ENCODE data around the gene ZNF618.
"Not testable (repeated sequence)": the region's sequence is repeated elsewhere in the genome, so short reads cannot be mapped to it uniquely, and the experiment has no call there.

ZNF618 gene

DNA sequence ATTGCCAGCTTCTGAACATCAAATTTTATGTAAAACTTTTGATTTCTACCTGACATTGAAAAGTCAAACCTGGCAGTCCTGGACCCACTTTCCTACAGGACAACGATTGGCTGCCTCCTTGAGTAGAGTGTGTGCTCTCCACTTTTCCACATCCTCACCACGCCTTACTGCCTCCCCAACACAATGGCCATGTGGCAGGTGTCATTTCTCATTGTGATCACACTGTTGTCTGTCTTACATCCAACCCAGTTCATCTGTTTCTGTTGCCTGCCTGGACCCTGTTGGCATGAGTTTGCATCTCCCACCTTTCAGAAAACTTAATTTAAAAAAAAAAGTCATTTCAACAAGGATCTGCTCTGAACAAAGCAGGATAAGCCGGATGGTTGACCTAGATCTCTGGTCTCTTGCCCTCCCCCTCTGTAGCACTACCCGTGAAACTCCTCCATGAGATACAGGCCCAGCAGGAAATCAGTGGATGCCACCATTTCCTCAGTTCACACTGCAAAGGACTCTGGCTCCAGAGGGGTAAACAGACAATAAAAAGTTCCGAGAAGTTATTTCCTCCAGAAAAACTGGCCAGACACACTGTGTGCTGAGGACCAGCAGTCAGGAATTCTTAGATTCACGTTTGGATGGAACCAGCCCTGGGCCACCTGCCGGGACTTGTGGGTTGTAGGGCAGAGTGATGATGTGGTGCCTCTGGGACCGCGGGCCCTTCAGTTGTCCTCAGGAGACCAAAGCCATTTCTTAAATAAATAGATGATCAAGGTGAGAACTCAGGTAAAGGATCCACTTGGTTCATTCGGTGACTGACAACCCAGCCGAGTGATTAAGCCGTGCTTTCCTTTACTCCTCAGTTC, 153.4 kb downstream of the ZNF618 start:
- DNase-seq, result no peak

DNA sequence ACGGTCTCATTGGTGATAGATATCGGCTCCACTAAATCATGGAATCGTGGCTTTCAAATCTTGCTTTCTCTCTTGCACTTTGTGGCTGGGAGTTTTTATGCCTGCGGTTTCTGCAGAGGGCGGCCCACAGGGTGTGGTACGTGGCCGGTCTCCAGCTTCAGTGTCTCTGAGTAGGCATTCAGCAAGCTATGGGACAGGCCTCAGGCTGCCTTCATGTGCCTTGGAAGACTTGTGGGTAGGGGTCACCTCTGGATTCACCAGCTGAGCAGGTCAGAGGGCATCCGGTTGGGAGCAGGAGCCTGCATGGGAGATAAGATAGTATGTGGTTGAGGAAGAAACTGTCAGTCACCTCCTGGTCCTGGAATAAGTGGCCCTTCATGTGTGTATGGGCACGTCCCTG, 154.3 kb downstream of the ZNF618 start:
- no peak for DNase-seq

DNA sequence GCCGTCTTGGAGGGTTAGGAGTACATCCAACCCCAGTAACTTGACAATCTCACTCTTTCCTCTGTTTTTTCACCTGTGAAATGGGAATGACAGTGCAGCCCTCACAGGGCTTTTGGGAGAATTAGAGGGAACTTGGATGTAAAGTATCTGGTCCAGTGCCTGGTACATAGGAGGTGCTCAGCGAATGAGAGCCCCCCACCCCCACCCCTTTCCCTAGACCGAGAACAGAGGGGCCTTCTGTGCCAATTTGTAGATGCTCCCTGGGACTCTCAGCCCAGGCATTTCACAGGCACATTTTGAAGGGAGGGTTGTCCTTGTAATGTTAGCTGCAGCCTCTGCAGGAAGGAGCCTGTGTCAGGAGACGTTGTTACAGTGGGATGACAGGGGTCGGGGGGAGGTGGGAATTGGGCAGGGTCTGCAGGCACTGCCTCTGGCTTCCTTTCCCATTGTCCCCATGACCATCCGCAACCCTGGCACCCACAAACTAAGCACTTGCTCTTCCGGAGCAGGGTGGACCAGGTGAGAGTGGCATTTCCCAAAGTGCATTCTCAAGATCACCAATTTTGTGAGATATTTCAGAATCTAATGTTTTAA, 155.0 kb downstream of the ZNF618 start:
- no peak for DNase-seq

DNA sequence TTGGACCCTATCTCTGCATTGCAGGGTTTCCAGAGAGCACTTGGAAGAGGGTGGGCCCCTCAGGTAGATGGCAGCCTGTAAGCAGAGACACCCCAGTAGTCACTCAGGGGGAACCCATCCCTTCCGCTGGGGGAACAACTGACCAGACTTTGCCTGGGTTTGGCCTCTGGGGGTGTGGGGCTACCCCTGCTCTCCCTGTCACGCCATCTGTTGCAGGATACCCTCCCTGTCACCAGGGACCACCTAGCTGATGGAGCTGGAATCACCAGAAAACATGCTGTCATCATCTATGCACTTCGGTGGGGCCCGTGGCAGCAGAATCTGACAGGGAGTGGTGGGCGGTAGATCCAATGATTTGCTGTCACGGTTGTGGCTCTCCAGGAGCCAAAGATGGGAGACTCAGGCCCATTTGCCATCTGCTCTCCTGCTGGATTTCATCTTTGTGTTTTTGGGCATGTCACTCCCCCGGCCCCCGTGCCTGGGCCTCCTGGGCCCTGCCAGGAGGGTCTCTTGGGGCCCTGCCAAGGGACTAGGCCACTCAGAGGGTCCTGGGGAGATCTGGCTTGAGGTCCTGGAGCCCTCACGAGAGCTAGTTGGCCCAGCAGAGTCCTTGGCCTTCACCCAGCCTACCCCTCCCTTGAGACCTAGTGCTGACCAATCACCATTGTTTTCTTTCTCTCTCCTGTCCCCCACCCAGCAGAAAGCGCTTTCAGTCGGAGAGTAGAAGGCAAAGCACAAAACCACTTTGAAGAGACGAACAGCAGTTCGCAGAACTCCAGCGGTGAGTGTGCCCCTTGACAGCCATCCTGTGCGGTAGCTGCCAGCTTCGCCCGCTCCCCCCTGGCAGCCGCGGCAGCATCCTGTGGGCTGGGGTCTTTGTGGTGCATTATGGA, 156.1 kb downstream of the ZNF618 start:
- DNase-seq, result no peak

DNA sequence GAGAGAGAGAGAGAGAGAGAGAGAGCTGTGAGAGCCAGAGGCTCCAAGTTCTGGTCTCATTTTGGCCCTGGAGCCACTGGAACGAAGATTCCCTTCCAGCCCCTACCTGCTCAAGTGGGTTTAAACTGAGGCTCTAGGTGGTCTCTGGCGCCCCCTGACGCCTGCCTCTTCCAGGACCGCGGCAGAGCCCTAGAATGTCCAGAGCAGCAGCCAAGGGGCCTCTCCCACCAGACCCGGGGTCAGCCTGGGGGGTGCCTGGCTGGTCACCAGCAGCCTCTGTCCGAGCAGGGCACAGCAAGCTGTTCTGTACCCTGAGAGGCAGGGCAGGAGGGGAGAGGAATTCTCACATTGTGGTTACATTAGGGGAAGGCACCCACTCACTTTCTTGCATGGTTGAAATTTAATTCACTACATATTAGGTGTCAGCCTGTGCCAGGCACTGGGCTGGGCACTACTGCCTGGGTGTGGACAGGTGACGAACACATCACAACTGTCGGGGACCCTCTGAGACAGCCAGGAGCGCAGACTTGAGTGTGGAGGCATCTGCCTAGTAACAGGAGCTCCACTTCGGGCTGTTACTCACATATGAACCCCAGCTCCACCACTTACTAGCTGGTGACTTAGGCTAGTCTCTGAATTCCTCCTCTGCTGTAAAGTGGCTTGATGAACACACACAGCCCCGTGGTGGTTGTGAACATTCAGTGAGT, 157.4 kb downstream of the ZNF618 start:
- no peak for DNase-seq

DNA sequence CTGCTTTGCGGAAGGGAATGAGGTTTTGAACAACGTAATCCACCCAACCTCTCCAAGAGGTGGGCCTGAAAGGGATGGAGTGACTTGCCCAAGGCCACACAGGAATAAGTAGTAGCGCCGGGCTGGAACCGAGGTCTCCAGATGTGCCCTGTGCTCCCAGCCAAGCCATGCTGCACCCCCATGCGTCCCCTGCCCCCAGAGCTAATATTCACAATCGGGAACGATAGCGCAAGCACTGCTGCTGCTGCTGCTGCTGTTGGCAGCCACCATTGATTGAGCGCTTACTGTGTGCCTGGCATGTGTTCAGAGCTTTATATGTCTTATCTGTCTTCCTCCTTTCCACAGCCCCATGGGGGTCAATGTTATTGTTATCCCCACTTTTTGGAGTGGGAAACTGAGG, 158.1 kb downstream of the ZNF618 start:
- no peak for DNase-seq

DNA sequence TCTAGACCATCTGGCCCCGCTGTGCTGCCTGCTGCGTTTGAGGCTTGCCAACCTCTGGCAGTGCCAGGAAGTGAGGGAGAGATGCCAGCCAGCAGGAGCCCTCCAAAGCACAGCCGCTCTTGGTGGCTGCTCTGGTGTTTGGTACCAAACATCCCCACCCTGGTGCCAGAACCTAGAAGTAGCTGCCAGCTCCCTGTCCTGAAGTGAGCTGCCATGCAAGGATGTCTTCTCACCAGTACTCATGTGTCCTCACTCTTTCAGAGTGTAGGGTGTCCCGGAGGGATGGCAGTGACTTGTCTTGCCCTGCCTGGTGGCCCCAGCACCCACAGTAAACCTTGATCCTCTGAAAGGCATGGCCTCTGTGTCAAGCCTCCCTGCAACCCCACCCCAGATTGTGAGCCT, 158.6 kb downstream of the ZNF618 start:
- no peak for DNase-seq

DNA sequence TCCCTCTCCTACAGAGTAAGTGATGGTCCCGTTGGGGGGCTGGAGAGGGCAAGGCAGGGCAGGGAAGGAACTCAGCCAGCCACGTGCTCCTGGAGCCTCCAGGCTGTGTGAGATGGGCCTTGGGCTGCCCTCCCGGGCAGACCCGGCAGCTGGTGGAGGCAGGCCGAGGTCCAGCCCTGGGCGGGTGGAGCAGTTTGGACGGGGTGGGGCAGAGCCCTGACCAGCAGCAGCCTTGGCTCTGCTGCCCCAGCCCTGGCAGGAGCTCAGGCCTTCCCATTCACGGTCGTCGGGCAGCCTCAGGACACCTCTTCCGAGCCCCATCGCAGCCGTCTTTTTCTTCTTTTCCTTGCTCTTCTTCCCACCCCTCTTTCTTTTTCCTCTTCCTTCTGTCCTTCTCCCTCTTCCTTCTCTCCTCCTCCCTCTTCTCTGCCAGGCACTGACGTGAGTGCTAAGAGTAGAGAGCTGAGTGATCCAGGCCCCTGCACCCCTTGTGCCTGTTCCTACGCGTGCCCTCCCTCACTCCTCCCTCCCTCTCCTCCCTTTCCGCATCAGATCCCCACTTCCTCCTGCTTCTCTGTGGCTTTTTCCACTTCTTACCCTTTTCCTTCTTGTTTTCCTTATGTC, 159.2 kb downstream of the ZNF618 start:
- no peak for DNase-seq

DNA sequence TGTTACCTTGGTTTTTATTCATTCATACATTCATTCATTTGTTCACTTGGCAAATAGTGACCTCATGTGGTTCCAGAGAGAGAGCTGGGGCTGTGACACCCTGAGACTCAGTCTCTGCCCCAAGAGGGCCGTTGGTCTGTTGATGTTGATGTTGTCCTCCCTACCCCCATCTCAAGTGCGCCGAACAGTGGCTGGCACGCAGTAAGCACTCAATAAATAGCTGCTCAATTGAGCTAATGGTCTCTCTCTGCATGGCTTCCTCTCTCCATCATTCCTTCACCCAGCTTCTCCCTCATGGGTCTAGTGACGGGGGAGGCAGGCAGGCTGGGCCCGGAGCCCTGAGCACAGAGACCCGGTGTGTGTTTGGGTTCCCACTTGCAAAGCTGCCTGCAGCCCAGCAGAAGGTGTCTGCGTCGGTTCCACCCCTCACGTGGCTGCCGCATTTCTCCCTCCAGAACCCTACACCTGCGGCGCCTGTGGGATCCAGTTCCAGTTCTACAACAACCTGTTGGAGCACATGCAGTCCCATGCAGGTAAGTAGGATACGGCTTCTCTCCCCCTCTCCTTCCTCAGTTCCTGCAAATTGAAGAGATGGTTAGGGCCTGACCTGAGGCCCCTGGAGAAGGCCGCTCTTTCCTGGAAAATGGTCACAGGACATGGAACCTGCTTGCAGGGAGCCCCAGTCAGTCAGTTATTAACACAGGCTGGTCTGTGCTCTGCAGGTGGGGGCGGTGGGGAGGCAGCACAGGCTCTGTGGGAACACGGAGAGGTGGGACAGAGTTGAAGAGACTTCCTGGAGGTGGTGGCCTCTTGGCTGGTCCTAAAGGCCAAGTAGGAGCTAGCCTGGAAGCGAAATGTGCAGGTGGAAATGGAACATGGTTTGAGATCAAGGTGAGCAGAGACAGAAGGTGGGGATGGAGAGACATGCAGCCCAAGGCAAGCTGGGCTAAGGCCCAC, 160.0 kb downstream of the ZNF618 start:
- no peak for DNase-seq

DNA sequence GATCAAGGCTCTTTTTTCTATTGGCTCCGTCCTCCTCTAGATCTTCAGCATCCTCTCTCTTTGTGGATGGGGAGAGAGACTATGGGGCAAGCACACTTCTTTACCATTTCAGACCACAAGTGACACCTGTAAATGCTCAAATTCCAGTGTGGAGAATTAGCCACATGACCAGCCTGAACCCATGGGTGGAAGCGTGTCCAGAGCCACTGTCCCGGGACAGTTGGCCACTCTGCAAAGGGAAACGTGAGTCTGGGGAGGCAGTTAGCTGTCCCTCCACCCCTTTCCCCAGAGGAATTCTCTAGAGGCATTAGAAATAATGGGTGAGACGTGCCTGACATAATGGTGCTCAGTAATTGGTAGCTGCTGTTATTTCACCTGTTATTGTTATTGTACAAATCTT, 161.1 kb downstream of the ZNF618 start:
- no peak for DNase-seq

DNA sequence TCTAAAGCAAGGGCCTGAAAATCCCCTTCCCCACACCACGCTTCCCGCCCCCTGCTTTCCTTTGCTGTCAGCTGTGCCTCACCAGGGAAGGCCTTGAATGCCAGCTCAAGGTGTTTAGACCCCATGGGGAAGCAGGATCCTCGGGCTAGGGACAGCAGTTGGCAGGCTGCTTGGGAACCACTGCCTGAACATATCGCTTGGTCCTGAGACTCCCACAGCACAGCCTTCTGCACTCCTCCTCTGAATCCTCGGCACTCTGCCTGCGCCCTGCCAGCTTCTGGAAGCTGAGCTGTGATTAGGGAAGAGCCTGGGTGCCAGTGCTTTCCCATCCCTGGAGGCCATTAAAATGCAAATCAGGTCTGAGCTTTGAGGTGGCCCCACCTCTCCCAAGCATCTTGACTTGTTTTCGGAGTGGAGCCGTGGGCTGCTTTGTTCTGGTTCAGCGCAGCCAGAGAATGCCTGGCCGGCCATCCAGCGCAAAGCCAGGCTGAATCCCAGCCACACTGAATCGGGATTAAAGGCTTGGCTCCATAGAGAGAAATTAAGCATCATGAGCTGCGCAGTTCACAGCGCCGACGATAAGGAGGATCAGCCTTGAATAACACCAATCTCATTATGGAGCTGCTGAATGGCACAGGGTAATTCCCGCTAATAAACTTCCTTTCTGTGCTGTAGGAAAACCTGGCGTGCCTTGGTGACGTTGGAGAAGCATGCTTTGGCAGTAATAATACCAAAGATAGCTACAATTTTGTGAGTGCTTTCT, 162.0 kb downstream of the ZNF618 start:
- DNase-seq, result no peak

DNA sequence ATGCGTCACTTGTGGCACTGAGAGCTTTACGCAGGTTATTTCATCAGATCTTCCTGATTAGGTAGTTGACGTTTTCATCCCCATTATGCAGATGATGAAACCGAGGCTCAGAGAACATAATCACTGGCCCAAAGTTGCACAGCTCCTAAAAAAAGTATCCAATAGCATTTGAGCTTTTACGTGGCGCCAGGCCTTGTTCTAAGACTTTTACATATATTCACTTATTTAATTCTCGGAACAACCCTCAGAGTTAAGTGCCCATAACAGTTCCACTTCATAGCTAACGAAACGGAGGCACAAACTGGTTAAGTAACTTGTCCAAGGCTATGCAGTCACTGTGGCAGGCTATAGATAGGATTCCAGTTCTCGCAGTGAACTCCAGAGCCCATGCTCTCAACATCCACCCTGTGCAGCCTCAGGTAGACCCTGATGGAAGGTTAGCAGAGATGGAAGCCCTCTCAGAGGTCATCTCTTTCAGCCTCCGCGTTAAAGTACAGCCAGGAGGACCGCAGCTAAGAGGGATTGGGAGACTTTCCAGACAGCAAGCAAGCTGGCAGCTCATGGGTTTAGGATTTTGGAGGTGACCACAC, 162.7 kb downstream of the ZNF618 start:
- DNase-seq, result no peak

DNA sequence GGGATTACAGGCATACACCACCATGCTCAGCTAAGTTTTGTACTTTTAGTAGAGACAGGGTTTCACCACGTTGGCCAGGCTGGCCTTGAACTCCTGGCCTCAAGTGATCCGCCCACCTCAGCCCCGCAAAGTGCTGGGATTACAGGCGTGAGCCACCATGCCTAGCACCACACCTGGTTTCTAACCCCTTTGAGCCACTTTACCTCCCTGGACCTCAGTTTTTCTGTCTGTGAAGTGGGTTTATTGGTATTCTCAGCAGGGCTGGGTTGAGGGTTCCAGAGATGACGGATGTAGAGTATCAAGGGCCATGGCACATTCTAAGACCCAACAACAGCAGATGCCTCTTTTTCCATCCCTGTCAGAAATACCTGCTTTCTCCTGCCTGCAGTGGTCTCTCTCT, 163.4 kb downstream of the ZNF618 start:
- no peak for DNase-seq

DNA sequence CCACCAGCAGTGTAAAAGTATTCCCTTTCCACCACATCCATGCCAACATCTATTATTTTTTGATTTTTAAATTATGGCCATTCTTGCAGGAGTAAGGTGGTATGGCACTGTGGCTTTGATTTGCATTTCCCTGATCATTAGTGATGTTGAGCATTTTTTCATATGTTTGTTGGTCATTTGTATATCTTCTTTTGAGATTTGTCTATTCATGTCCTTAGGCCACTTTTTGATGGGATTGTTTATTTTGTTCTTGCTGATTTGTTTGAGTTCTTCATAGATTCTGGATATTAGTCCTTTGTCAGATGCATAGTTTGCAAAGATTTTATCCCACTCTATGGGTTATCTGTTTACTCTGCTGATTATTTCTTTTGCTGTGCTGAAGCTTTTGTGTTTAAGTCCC, 167.6 kb downstream of the ZNF618 start:
- not testable (repeated sequence) for DNase-seq

DNA sequence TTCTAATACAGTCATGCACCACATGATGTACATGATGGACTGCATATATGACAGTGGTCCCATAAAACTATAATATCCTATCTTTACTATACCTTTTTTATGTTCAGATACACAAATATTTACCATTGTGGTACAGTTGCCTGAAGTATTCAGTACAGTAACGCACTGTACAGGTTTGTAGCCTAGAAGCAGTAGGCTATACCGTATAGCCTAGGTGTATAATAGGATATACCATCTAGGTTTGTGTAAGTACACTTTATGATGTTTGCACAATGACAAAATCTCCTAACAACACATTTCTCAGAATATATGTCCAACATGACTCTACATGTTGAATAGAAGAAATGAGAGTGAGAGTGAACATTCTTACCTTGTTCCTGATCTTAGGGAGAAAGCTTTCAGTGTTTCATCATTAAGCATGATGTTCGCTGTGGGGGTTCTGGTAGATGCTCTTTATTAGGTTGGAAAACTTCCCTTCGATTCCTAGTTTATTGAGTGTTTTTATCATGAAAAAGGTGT, 170.2 kb downstream of the ZNF618 start:
- no peak for DNase-seq

DNA sequence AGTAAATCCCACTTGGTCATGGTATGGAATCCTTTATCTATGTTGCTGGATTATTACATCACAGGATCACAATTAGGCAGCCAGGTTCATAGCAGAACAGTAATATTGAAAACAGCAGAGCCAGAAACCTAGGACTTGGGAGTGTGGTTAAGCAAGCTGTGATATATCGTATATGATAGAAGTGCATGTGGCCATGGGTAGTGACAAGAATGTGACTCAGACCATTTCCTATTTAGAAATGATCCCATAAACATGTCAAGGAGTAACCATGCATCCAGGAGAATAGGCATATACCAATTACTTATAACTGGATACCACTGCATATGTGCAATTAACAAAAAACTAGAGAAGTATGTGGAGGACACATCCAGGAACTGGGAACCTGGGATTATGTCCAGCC, 170.8 kb downstream of the ZNF618 start:
- DNase-seq, result no peak

DNA sequence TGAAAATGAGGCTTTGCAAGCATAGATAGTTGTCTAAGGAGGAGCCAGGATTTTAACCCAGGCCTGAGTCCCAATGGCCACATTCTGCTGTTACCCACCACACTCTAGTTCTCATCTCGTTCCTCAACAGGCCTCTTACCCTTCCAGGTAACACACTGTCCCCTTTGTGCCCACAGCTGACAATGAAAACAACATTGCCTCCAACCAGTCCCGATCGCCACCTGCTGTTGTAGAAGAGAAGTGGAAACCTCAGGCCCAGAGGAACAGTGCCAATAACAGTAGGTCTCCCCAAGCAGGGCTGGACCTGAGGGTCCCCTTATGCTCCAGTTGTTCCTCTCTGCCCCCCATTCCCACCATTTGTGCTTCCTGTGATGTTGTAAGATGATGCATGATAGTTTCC, 171.6 kb downstream of the ZNF618 start:
- no peak for DNase-seq

DNA sequence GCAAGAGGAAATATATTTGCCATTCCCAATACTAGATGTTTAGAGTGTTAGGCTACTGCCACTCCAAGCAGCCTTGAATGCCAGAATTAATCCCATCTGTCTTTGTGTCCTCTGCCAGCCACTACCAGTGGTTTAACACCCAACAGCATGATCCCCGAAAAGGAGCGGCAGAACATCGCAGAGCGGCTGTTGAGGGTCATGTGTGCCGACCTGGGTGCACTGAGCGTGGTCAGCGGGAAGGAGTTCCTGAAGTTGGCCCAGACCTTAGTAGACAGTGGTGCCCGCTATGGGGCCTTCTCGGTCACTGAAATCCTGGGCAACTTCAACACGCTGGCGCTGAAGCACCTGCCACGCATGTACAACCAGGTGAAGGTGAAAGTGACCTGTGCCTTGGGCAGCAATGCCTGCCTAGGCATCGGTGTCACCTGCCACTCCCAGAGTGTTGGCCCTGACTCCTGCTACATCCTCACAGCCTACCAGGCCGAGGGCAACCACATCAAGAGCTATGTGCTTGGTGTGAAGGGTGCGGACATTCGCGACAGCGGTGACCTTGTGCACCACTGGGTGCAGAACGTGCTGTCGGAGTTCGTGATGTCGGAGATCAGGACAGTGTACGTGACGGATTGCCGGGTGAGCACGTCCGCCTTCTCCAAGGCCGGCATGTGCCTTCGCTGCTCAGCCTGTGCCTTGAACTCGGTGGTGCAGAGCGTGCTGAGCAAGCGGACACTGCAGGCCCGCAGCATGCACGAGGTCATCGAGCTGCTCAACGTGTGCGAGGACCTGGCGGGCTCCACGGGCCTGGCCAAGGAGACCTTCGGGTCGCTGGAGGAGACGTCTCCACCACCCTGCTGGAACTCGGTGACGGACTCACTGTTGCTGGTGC, 172.7 kb downstream of the ZNF618 start:
- no peak for DNase-seq

All from NK-92 treated with Interleukin-12 subunit alpha and Interleukin-12 subunit beta, amount 100 ng/mL, for 24 hours (cell line).